ENCODE data around the gene CDKN1B.

DNA sequence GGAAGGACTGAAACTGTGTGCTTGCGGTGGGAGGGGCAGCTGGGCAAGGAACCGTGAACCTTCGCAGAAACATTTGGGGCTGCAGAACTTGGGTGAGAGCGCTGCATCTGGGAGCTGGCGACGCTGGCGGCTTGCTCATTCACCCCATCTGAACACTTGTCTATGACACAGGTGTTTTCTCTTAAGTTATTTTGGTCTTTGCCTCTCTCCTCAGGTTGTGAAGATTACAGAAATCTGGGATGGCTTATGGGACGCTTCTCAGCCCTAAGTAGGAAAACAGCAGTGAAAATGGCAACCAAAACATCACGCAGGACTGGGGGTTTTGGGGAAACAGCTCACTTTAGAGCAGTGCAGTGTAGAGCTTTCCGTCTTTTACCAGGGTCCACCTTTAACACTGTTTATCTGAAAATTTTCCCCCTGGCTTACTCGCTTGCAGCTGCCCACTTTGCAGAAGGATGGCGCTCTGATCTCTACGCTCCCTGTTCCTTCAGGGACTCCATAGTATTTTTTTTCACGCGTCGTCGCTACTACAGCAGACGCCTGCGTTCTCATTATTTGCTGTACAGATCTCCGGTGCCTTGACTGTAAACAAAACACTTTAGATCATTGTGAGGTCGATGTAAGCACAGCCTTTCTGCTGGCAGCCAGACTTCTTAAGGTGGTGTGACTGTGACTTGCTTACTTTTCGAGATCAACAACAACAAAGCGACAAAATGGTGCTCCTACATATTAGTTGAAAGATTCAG is 2.7 kb upstream of the CDKN1B start:
- TF ChIP-seq, protein P1, sequence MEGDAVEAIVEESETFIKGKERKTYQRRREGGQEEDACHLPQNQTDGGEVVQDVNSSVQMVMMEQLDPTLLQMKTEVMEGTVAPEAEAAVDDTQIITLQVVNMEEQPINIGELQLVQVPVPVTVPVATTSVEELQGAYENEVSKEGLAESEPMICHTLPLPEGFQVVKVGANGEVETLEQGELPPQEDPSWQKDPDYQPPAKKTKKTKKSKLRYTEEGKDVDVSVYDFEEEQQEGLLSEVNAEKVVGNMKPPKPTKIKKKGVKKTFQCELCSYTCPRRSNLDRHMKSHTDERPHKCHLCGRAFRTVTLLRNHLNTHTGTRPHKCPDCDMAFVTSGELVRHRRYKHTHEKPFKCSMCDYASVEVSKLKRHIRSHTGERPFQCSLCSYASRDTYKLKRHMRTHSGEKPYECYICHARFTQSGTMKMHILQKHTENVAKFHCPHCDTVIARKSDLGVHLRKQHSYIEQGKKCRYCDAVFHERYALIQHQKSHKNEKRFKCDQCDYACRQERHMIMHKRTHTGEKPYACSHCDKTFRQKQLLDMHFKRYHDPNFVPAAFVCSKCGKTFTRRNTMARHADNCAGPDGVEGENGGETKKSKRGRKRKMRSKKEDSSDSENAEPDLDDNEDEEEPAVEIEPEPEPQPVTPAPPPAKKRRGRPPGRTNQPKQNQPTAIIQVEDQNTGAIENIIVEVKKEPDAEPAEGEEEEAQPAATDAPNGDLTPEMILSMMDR (IDR thresholded peaks at IDR 0.05): peak; percentile 38 to 58 (median 48)
- peak; percentile 64 to 75 for TF ChIP-seq POLR2AphosphoS5 (IDR thresholded peaks at IDR 0.05)
- TF ChIP-seq POLR2A (IDR thresholded peaks at IDR 0.05; ENCODE audit: low read depth): no peak
- no peak for TF ChIP-seq EP300 (IDR thresholded peaks at IDR 0.05)
